Measurements from ENCODE around the gene TRIM61.
A peak's percentile ranks its signal among the peaks of the same experiment; 100 is the strongest.
"Not testable (repeated sequence)": the region's sequence is repeated elsewhere in the genome, so short reads cannot be mapped to it uniquely, and the experiment has no call there.

TRIM61 gene

GRCh38 chr4:165005352-165005925, 28.0 kb upstream of the TRIM61 start:
- Histone ChIP-seq H3K9ac (ENCODE audit: low read depth, low read length) (no peak overlapping the region), H3K9me3 (replicated peaks; ENCODE audit: low read length) (no peaks in the 10 kb centered on the region), H3K4me2 (ENCODE audit: low read length) (no peak overlapping the region), H3K4me1 (ENCODE audit: control insufficient read depth, insufficient read depth, low read length) (no peaks in the 10 kb centered on the region), H3K36me3 (ENCODE audit: insufficient read depth, low read length) (no peaks in the 10 kb centered on the region), H3K4me3 (ENCODE audit: low read length) (no peak overlapping the region), H3K27me3 (ENCODE audit: control insufficient read depth, insufficient read depth, low read length) (no peaks in the 10 kb centered on the region)

- H3K9me3 ChIP-seq (replicated peaks; ENCODE audit: low read length); H3K4me1 ChIP-seq (ENCODE audit: control insufficient read depth, insufficient read depth, low read length); H3K4me2 ChIP-seq (ENCODE audit: low read length); H3K27me3 ChIP-seq (ENCODE audit: control insufficient read depth, insufficient read depth, low read length); H3K9ac ChIP-seq (ENCODE audit: low read depth, low read length); H3K36me3 ChIP-seq (ENCODE audit: insufficient read depth, low read length); H3K4me3 ChIP-seq (ENCODE audit: low read length): not testable (repeated sequence)
These were observed 24.5 kb upstream of the TRIM61 start for GRCh38 chr4:165001957-165002356.

GRCh38 chr4:164998526-164999080, 21.1 kb upstream of the TRIM61 start:
- not testable (repeated sequence) for H3K4me3 ChIP-seq (ENCODE audit: low read length); H3K27me3 ChIP-seq (ENCODE audit: control insufficient read depth, insufficient read depth, low read length); H3K36me3 ChIP-seq (ENCODE audit: insufficient read depth, low read length); H3K4me2 ChIP-seq (ENCODE audit: low read length); H3K9me3 ChIP-seq (replicated peaks; ENCODE audit: low read length); H3K4me1 ChIP-seq (ENCODE audit: control insufficient read depth, insufficient read depth, low read length); H3K9ac ChIP-seq (ENCODE audit: low read depth, low read length)

GRCh38 chr4:164997941-164998340, 20.5 kb upstream of the TRIM61 start:
- H3K27me3 ChIP-seq (ENCODE audit: control insufficient read depth, insufficient read depth, low read length): no peaks in the 10 kb centered on the region

GRCh38 chr4:164997324-164997723, 19.9 kb upstream of the TRIM61 start:
- H3K4me2 ChIP-seq (ENCODE audit: low read length): no peak overlapping the region
- no peak overlapping the region for H3K9ac ChIP-seq (ENCODE audit: low read depth, low read length)
- H3K4me3 ChIP-seq (ENCODE audit: low read length): no peak overlapping the region
- H3K4me1 ChIP-seq (ENCODE audit: control insufficient read depth, insufficient read depth, low read length): no peaks in the 10 kb centered on the region
- no peaks in the 10 kb centered on the region for H3K9me3 ChIP-seq (replicated peaks; ENCODE audit: low read length)
- H3K27me3 ChIP-seq (ENCODE audit: control insufficient read depth, insufficient read depth, low read length): no peaks in the 10 kb centered on the region
- no peaks in the 10 kb centered on the region for H3K36me3 ChIP-seq (ENCODE audit: insufficient read depth, low read length)

More at GRCh38 chr4:164997941-164998340, 20.5 kb upstream of the TRIM61 start:
- Histone ChIP-seq H3K4me2 (ENCODE audit: low read length) (no peak overlapping the region), H3K4me1 (ENCODE audit: control insufficient read depth, insufficient read depth, low read length) (no peaks in the 10 kb centered on the region), H3K9me3 (replicated peaks; ENCODE audit: low read length) (no peaks in the 10 kb centered on the region), H3K4me3 (ENCODE audit: low read length) (no peak overlapping the region), H3K36me3 (ENCODE audit: insufficient read depth, low read length) (no peaks in the 10 kb centered on the region), H3K9ac (ENCODE audit: low read depth, low read length) (no peak overlapping the region)

GRCh38 chr4:164996123-164996522, 18.7 kb upstream of the TRIM61 start:
- H3K4me2 ChIP-seq (ENCODE audit: low read length); H3K9ac ChIP-seq (ENCODE audit: low read depth, low read length); H3K4me3 ChIP-seq (ENCODE audit: low read length); H3K4me1 ChIP-seq (ENCODE audit: control insufficient read depth, insufficient read depth, low read length); H3K27me3 ChIP-seq (ENCODE audit: control insufficient read depth, insufficient read depth, low read length); H3K9me3 ChIP-seq (replicated peaks; ENCODE audit: low read length); H3K36me3 ChIP-seq (ENCODE audit: insufficient read depth, low read length): not testable (repeated sequence)

- not testable (repeated sequence) for H3K36me3 ChIP-seq (ENCODE audit: insufficient read depth, low read length); H3K9me3 ChIP-seq (replicated peaks; ENCODE audit: low read length); H3K4me1 ChIP-seq (ENCODE audit: control insufficient read depth, insufficient read depth, low read length); H3K27me3 ChIP-seq (ENCODE audit: control insufficient read depth, insufficient read depth, low read length); H3K9ac ChIP-seq (ENCODE audit: low read depth, low read length); H3K4me3 ChIP-seq (ENCODE audit: low read length); H3K4me2 ChIP-seq (ENCODE audit: low read length)
These were observed 13.3 kb upstream of the TRIM61 start for GRCh38 chr4:164990786-164991185.

GRCh38 chr4:164989471-164989870, 12.0 kb upstream of the TRIM61 start:
- Histone ChIP-seq H3K4me3 (ENCODE audit: low read length) (no peak overlapping the region), H3K9me3 (replicated peaks; ENCODE audit: low read length) (no peaks in the 10 kb centered on the region), H3K27me3 (ENCODE audit: control insufficient read depth, insufficient read depth, low read length) (no peaks in the 10 kb centered on the region), H3K9ac (ENCODE audit: low read depth, low read length) (no peak overlapping the region), H3K4me1 (ENCODE audit: control insufficient read depth, insufficient read depth, low read length) (peaks cover 4% of the 10 kb centered on the region), H3K4me2 (ENCODE audit: low read length) (no peak overlapping the region), H3K36me3 (ENCODE audit: insufficient read depth, low read length) (no peaks in the 10 kb centered on the region)

- not testable (repeated sequence) for H3K36me3 ChIP-seq (ENCODE audit: insufficient read depth, low read length); H3K4me1 ChIP-seq (ENCODE audit: control insufficient read depth, insufficient read depth, low read length); H3K4me3 ChIP-seq (ENCODE audit: low read length); H3K4me2 ChIP-seq (ENCODE audit: low read length); H3K9ac ChIP-seq (ENCODE audit: low read depth, low read length); H3K27me3 ChIP-seq (ENCODE audit: control insufficient read depth, insufficient read depth, low read length); H3K9me3 ChIP-seq (replicated peaks; ENCODE audit: low read length)
These were observed 5.5 kb downstream of the TRIM61 start for GRCh38 chr4:164971929-164972328.

GRCh38 chr4:164959896-164960295, 17.6 kb downstream of the TRIM61 start:
- Histone ChIP-seq H3K9ac (ENCODE audit: low read depth, low read length) (peak overlapping the region; percentile 65), H3K36me3 (ENCODE audit: insufficient read depth, low read length) (no peaks in the 10 kb centered on the region), H3K4me3 (ENCODE audit: low read length) (peak overlapping the region; percentile 48), H3K4me1 (ENCODE audit: control insufficient read depth, insufficient read depth, low read length) (peaks cover 39% of the 10 kb centered on the region), H3K9me3 (replicated peaks; ENCODE audit: low read length) (no peaks in the 10 kb centered on the region), H3K27me3 (ENCODE audit: control insufficient read depth, insufficient read depth, low read length) (no peaks in the 10 kb centered on the region), H3K4me2 (ENCODE audit: low read length) (peak overlapping the region; percentile 80)

- not testable (repeated sequence) for H3K27me3 ChIP-seq (ENCODE audit: control insufficient read depth, insufficient read depth, low read length); H3K9me3 ChIP-seq (replicated peaks; ENCODE audit: low read length); H3K36me3 ChIP-seq (ENCODE audit: insufficient read depth, low read length)
- H3K4me1 ChIP-seq (ENCODE audit: control insufficient read depth, insufficient read depth, low read length): peaks cover 39% of the 10 kb centered on the region
- peak overlapping the region; percentile 65 for H3K9ac ChIP-seq (ENCODE audit: low read depth, low read length)
- peak overlapping the region; percentile 80 for H3K4me2 ChIP-seq (ENCODE audit: low read length)
- peak overlapping the region; percentile 48 for H3K4me3 ChIP-seq (ENCODE audit: low read length)
These were observed 18.0 kb downstream of the TRIM61 start for GRCh38 chr4:164959421-164959820.
